Parathyroid adenoma (tissue), 2 donors: ENCODE measurements around the gene IGIP.

Experiments used
- H2AFZ ChIP-seq: fragments of 300-600 bp; sonication (generic); one replicate; pipeline ENCODE4 v1.7.0; 2017; ENCODE audit warnings: antibody characterized with exemption, mild to moderate bottlenecking
- H3K27ac ChIP-seq: fragments of 300-600 bp; sonication (generic); one replicate; pipeline ENCODE4 v1.7.0; 2017
- H3K27me3 ChIP-seq: fragments of 300-600 bp; sonication (generic); one replicate; pipeline ENCODE4 v1.7.0; 2017; ENCODE audit warnings: low read length; ENCODE audit not compliant: control insufficient read depth, insufficient read depth
- H3K36me3 ChIP-seq: fragments of 300-600 bp; sonication (generic); one replicate; pipeline ENCODE4 v1.7.0; 2017; ENCODE audit warnings: low read length; ENCODE audit not compliant: control insufficient read depth, insufficient read depth
- H3K4me1 ChIP-seq: fragments of 300-600 bp; sonication (generic); one replicate; pipeline ENCODE4 v1.7.0; 2017; ENCODE audit warnings: control low read depth
- H3K4me2 ChIP-seq: fragments of 300-600 bp; sonication (generic); one replicate; pipeline ENCODE4 v1.7.0; 2017; ENCODE audit warnings: low read length
- H3K4me3 ChIP-seq: fragments of 300-600 bp; sonication (generic); one replicate; pipeline ENCODE4 v1.7.0; 2017; ENCODE audit warnings: low read depth, low read length
- H3K79me2 ChIP-seq: fragments of 300-600 bp; sonication (generic); one replicate; pipeline ENCODE4 v1.7.0; 2017; ENCODE audit warnings: control low read depth
- H3K9ac ChIP-seq: fragments of 300-600 bp; sonication (generic); one replicate; pipeline ENCODE4 v1.7.0; 2017; ENCODE audit warnings: mild to moderate bottlenecking
- H3K9me3 ChIP-seq: fragments of 300-600 bp; sonication (generic); one replicate; pipeline ENCODE4 v1.7.0; 2017; ENCODE audit warnings: low read length; ENCODE audit not compliant: control insufficient read depth
- TF ChIP-seq, protein P1 (sequence below): fragments of 300-600 bp; sonication (generic); IDR thresholded peaks from one replicate; pipeline ENCODE4 v1.7.0; 2017; ENCODE audit warnings: antibody characterized with exemption, mild to moderate bottlenecking
- donor health status: primary hyperparathyroidism.

IGIP gene

DNA sequence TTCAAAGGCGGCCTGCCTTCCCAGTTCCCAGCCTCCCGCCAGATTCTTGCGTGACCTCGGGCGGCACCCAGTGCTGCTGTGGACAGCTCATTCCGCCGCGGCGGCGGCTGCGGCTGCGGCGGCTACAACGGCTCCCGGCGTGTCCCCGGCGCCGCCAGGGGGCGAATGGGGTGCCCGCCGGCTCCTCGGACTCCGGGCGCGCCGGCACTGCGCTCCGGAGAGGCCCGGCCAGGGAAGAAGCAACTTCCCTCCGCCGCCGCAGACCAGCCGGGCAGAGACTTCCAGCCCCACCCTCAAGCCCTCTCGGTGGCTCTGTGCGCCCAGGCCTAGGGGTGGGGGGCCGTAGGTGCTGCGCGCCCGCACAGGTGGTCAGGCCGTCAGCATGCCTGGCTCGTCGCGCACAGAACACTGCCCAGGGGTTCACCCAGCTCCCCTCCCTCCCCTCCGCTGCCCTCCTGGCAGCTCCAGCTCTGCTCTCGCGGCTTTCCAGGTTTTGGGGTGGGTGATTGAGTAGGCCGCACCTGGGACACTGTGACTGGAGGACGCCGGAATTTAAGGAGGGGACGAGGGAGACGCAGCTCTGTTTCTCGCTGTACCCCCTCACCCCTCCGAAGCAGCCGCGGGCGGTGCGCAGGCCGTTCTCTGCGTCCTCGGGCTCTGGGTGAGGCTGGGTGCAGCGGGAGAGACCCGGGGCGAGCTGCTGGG lies 20.2 kb downstream of the IGIP start:
- peak overlapping the region; percentile 54 for H3K4me2 ChIP-seq
- peaks cover 16% of the 10 kb centered on the region for H3K4me1 ChIP-seq
- no peaks in the 10 kb centered on the region for H3K27me3 ChIP-seq
- no peak overlapping the region for H3K9ac ChIP-seq
- H3K27ac ChIP-seq, result no peak overlapping the region
- H3K4me3 ChIP-seq, result no peak overlapping the region
- H2AFZ ChIP-seq, result peak overlapping the region; percentile 78
- no peaks in the 10 kb centered on the region for H3K36me3 ChIP-seq
- H3K79me2 ChIP-seq, result peaks cover 40% of the 10 kb centered on the region
- TF ChIP-seq, protein P1, sequence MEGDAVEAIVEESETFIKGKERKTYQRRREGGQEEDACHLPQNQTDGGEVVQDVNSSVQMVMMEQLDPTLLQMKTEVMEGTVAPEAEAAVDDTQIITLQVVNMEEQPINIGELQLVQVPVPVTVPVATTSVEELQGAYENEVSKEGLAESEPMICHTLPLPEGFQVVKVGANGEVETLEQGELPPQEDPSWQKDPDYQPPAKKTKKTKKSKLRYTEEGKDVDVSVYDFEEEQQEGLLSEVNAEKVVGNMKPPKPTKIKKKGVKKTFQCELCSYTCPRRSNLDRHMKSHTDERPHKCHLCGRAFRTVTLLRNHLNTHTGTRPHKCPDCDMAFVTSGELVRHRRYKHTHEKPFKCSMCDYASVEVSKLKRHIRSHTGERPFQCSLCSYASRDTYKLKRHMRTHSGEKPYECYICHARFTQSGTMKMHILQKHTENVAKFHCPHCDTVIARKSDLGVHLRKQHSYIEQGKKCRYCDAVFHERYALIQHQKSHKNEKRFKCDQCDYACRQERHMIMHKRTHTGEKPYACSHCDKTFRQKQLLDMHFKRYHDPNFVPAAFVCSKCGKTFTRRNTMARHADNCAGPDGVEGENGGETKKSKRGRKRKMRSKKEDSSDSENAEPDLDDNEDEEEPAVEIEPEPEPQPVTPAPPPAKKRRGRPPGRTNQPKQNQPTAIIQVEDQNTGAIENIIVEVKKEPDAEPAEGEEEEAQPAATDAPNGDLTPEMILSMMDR, result peak; percentile 93
- H3K9me3 ChIP-seq, result no peaks in the 10 kb centered on the region

DNA sequence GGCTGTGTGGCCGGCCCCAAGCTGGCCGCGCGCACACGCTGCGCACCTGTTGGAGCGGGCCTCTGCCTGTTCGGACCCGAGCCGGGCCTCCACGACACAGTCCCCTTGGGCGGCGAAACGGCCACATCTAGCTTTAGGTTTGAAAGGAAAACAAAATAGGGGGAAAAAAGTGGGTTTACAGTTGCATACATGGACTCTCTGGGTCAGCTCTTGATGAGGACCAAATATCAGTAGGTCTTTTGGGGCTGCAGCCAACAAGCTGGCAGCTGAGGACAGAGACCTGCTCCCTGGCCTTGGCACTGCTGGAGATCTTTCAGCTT lies 20.7 kb downstream of the IGIP start:
- TF ChIP-seq, protein P1, result no peak

DNA sequence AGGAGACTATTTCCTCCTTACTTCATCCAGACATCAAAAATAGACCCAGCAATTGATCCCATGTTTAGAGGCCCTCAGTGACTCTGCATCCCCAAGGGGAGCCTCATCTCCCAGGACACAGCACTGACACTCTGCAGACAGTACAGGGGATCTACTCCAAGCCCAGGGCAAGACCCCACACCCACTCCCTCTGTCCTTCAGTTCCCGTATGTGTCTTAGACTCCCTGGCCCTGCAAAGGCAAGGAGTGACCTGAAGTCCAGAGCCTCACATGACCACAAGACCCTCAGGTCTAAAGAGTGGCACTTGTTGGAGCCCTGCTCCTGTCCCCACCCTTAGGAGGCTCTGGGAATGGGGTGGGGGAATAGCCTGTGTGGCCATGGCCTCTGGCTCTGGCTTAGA lies 21.7 kb downstream of the IGIP start:
- Histone ChIP-seq H3K79me2 (peaks cover 45% of the 10 kb centered on the region), H3K4me2 (no peak overlapping the region), H3K27me3 (no peaks in the 10 kb centered on the region), H3K4me3 (no peak overlapping the region), H3K9me3 (no peaks in the 10 kb centered on the region), H3K27ac (no peak overlapping the region), H3K9ac (no peak overlapping the region), H3K4me1 (peaks cover 25% of the 10 kb centered on the region), H3K36me3 (no peaks in the 10 kb centered on the region), H2AFZ (no peak overlapping the region)
- TF ChIP-seq, protein P1, result no peak

More for the DNA sequence above, 20.7 kb downstream of the IGIP start:
- Histone ChIP-seq H3K4me3 (no peak overlapping the region), H3K36me3 (no peaks in the 10 kb centered on the region), H3K4me1 (peaks cover 19% of the 10 kb centered on the region), H3K79me2 (peaks cover 42% of the 10 kb centered on the region), H3K4me2 (no peak overlapping the region), H3K27ac (no peak overlapping the region), H2AFZ (no peak overlapping the region), H3K9ac (no peak overlapping the region), H3K27me3 (no peaks in the 10 kb centered on the region), H3K9me3 (no peaks in the 10 kb centered on the region)

DNA sequence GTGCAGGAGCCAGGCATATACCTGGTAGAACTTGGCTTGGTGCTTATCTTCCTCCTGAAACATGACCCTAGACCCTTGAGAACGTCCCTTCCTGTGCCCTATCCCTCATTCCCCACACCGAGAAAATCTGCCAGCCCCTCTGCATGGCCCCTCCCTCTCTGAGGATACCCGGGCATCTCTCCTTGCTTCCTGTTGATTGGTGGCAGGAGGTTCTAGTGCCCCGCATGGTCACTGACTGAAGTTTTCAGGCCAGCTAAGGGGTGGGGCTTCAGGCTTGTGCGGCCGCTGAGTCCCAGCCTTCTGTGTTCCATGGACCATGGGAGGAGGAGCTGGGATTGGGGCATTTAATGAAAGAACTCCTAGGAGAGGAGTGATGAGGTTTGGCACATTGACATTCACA lies 22.8 kb downstream of the IGIP start:
- Histone ChIP-seq H3K36me3 (no peaks in the 10 kb centered on the region), H3K4me3 (no peak overlapping the region), H3K27me3 (no peaks in the 10 kb centered on the region), H2AFZ (no peak overlapping the region), H3K9me3 (no peaks in the 10 kb centered on the region), H3K9ac (no peak overlapping the region), H3K27ac (no peak overlapping the region), H3K79me2 (peaks cover 37% of the 10 kb centered on the region), H3K4me1 (peaks cover 31% of the 10 kb centered on the region), H3K4me2 (no peak overlapping the region)
- TF ChIP-seq, protein P1, result peak; percentile 22

DNA sequence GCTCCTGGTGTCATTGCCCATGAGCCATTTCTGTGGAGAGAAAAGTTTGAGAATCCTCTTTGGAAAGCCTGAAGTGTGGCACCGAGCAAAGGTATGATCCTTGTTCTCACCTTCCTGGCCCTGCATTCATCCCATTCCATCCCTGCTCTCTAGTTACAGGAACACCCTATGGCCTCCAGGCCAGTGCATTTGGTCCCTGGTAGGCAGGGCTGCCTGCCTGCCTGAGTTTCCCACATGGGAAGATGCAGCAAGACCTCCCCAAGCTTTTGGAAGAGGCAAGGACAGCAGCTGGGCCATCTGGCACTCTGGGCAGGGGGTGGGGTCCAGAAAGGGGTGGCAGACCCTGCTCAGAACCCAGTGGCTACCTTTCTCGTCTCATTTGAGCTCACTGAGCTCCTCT lies 24.5 kb downstream of the IGIP start:
- no peak overlapping the region for H3K4me2 ChIP-seq
- H3K36me3 ChIP-seq, result no peaks in the 10 kb centered on the region
- peaks cover 32% of the 10 kb centered on the region for H3K4me1 ChIP-seq
- no peak overlapping the region for H2AFZ ChIP-seq
- H3K79me2 ChIP-seq, result peaks cover 31% of the 10 kb centered on the region
- H3K4me3 ChIP-seq, result no peak overlapping the region
- no peak overlapping the region for H3K9ac ChIP-seq
- H3K9me3 ChIP-seq, result no peaks in the 10 kb centered on the region
- TF ChIP-seq, protein P1, result no peak
- no peak overlapping the region for H3K27ac ChIP-seq
- H3K27me3 ChIP-seq, result no peaks in the 10 kb centered on the region
